Measurements from ENCODE around the gene FDCSP.

Gene FDCSP

DNA sequence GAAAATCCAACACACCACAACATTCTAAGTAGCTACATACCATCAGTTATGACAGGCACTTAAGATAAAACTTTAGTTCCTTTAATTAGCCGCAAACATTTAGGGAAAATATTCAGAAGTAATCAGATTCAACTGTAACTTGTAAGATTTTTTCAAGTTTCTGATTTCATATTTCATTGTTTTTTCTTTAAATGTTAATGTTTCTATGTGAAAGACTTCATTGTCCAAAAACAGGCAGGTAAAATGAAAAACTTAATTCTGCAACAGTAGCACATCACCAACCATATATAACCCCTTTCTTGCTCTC, 42.0 kb upstream of the FDCSP start:
- TF ChIP-seq, protein P1, sequence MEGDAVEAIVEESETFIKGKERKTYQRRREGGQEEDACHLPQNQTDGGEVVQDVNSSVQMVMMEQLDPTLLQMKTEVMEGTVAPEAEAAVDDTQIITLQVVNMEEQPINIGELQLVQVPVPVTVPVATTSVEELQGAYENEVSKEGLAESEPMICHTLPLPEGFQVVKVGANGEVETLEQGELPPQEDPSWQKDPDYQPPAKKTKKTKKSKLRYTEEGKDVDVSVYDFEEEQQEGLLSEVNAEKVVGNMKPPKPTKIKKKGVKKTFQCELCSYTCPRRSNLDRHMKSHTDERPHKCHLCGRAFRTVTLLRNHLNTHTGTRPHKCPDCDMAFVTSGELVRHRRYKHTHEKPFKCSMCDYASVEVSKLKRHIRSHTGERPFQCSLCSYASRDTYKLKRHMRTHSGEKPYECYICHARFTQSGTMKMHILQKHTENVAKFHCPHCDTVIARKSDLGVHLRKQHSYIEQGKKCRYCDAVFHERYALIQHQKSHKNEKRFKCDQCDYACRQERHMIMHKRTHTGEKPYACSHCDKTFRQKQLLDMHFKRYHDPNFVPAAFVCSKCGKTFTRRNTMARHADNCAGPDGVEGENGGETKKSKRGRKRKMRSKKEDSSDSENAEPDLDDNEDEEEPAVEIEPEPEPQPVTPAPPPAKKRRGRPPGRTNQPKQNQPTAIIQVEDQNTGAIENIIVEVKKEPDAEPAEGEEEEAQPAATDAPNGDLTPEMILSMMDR (IDR thresholded peaks at IDR 0.05) = peak; percentile 8; the same call in 1 of the 2 replicates

DNA sequence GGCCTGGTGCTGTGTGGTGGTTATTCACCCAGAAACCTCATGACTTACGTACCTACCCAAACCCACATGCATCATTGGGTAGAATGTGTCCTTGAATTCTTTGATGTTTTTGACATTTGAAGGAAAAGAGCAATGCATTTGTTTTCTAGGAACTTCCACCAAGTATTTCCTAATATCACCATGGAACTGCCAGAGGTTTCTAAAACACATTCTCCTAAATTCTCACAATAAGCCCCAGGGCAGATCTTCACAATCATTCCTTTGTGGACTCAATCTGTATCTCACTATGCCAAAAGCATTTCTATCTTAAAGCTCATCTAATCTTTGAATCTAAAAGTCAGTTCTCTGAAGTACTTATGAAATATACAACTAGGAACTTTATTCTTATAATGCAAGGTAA, 38.7 kb upstream of the FDCSP start:
- TF ChIP-seq, protein P1 (IDR thresholded peaks at IDR 0.05) = no peak

DNA sequence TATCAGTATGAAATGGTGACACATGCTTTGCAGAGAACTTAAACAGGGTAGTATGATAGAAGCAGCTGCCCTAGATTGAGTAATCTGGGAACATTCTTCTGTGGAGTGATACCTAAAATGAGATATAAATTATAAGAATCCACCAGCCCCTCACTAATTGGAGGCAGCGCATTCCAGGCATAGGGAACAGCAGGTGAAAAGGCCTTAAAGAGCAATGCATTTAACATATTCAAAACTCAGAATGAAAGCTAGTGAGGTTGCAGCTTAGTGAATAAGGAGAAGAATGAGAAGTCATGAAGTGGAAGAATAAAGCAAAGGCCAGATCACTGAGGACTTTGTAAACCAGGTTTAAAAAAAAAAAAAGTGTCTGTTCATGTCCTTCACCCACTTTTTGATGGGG, 35.3 kb upstream of the FDCSP start:
- TF ChIP-seq, protein P1 (IDR thresholded peaks at IDR 0.05) = no peak

DNA sequence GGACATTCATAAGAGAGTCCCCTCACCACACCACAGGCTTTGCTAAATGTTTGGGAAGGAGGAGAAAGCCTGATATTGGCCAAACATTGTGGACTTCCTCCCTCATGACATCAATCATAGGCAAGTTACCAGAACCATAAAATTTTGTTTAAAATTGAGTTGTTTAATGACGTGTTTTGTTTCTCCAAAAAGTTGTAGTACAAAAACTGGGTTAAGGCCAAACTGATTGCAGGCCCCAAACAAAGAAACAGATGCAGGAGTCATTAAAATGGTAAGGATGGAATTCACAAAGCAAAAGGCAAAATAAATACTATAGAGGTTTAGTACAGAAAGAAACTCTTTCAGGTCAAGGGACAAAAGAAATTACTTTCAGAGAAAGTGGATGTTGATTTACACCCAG, 34.3 kb upstream of the FDCSP start:
- TF ChIP-seq, protein P1 (IDR thresholded peaks at IDR 0.05) = no peak

DNA sequence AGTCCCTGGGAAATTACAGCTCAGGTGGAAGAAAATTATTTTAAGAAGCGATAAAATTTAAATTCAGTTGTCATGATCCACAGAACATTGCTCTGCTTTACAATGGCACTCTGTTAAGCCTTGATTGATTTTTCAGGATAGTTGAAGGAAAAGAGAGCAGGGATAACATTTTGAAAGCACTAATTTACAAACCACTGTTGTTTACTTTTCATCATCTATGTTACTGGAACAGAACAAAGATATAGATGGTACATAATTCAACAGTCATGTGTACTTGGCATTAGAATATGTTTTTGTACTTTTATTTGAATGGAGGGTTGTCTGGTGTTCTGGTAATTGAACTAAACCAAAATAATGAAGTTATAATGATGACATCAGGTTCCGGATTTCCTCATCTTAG, 33.0 kb upstream of the FDCSP start:
- TF ChIP-seq, protein P1 (IDR thresholded peaks at IDR 0.05) = no peak

DNA sequence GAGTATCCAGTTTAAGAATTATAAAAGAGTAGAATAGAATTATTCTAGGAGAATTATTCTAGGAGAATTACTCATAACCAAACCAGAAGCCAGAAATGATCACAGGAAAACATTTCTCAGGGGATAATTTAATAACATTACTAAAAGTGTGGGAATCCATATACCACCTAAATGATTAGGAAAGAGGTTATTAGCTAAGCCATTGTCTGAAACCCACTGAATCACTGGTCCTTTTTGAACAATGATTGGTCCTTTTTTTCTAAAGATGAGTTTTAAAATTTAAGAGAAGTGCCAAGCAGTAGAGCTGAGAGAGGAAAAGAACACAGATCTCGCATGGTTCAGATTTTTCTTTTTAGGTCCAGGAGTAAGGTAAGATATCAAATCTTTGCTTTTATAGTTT, 30.5 kb upstream of the FDCSP start, which contains the start of gene ODAM:
Gene ODAM, plus strand, starts transcription at position 301 of the 400 bp plus-strand sequence. CDS start 819 bp downstream, outside the sequence.
- TF ChIP-seq, protein P1 (IDR thresholded peaks at IDR 0.05) = no peak

DNA sequence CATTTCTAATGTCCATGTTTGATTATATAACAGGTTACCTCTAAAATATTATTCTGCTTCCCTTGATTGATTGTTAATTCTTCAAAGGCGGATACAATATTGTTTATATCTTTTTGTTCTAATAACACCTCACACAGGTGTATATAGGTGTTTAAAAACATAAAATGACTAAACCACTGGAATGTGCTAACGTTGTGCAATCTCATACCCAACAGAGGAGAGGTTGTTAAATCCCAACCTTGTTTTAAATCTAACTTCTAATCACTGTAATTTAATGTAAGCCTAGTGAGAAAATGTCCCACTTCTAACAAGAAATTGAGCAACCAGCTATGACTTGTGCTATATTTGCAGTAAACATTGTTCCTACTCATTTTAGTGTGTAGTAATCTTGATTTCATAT, 29.1 kb upstream of the FDCSP start:
- TF ChIP-seq, protein P1 (IDR thresholded peaks at IDR 0.05) = no peak

DNA sequence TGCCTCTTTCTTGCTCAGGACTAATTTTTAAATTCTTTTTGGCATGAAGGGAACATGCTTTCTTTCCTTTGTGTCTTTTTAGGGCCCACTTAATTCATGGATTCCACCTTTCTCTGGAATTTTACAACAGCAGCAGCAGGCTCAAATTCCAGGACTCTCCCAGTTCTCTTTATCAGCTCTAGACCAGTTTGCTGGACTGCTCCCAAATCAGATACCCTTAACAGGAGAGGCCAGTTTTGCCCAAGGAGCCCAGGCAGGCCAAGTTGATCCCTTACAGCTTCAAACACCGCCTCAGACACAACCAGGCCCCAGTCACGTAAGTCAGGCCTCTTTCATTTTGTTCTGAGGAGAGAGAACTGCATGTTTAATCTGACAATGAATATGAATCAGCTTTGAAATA, 28.1 kb upstream of the FDCSP start:
- TF ChIP-seq, protein P1 (IDR thresholded peaks at IDR 0.05) = no peak
